ENCODE measurements around the gene ATL2.
"Not testable (repeated sequence)": the region's sequence is repeated elsewhere in the genome, so short reads cannot be mapped to it uniquely, and the experiment has no call there.

DNA sequence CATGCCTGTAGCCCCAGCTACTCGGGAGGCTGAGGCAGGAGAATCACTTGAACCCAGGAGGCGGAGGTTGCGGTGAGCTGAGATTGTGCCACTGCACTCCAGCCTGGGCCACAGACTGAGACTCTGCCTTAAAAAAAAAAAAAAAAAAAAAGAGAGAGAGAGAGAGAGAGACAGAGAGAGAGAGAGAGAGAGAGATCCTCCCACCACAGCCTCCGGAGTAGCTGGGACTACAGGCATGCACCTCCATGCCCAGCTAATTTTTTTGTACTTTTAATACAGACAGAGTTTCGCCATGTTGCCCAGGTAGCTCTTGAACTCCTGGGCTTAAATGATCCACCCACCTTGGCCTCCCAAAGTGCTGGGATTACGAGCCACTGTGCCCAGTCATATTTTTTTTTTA lies 119.4 kb downstream of the ATL2 start:
- TF ChIP-seq POLR2A, POLR2AphosphoS5 (IDR thresholded peaks at IDR 0.05; ENCODE audit: low read depth, low read length): not testable (repeated sequence)

All from GM12892 (cell line).